ENCODE results near the gene CNOT4. TPM values are rescaled to one million over a fixed set of nuclear protein-coding genes. Genes with fewer than 3 reads are reported as not detected.

CNOT4 gene
- polyA plus RNA-seq, 2 of the 4 experiments (the other 2 are of a cell fraction) = 10.0 to 16.4 TPM

GRCh38 chr7:135409845-135410542, 99.9 kb downstream of the CNOT4 start (continued):
- TF ChIP-seq EHF (CRISPR knock-in tag; IDR thresholded peaks at IDR 0.05) = no peak

GRCh38 chr7:135407884-135408283, 102.0 kb downstream of the CNOT4 start:
- no peak for TF ChIP-seq BCL3 (IDR thresholded peaks at IDR 0.05)
- no peak for TF ChIP-seq HOXB13 (CRISPR knock-in tag; IDR thresholded peaks at IDR 0.05; ENCODE audit: low read depth)
- TF ChIP-seq TFCP2L1 (CRISPR knock-in tag; IDR thresholded peaks at IDR 0.05) = no peak
- no peak for TF ChIP-seq MYC (IDR thresholded peaks at IDR 0.05; ENCODE audit: borderline replicate concordance, low read length)
- TF ChIP-seq HDAC2 (IDR thresholded peaks at IDR 0.05) = no peak
- no peak for TF ChIP-seq HEYL (CRISPR knock-in tag; IDR thresholded peaks at IDR 0.05)
- peak; percentile 84 for TF ChIP-seq MAFK (IDR thresholded peaks at IDR 0.05; ENCODE audit: partially characterized antibody)
- no peak for TF ChIP-seq MAX (IDR thresholded peaks at IDR 0.05)
- TF ChIP-seq POLR2AphosphoS2 (conservative IDR thresholded peaks at IDR 0.05; ENCODE audit: low read length) = no peak
- no peaks in the 10 kb centered on the region for H3K4me1 ChIP-seq
- ATAC-seq = no peak
- H3K4me3 ChIP-seq = no peak overlapping the region
- DNase-seq (ENCODE audit: low read depth in 1 of 2, low spot score in 1 of 2) = no peak
- no peak overlapping the region for H3K4me2 ChIP-seq
- CTCF ChIA-PET = interaction anchor here (0.8 kb wide), 1 partner anchor 133 kb away, joined by 4 read pairs; no protein-coding TSS in a partner anchor
- no peak overlapping the region for H3K27ac ChIP-seq
- H3K9me3 ChIP-seq = no peaks in the 10 kb centered on the region
- peak; percentile 18 for FAIRE-seq
- POLR2A ChIA-PET = no interaction called here

- ChIA-PET CTCF (interaction anchor here (0.6 kb wide), 1 partner anchor 94 kb away, joined by 3 read pairs; no protein-coding TSS in a partner anchor), POLR2A (no interaction called here)
- DNase-seq (ENCODE audit: low read depth in 1 of 2, low spot score in 1 of 2) (no peak), ATAC-seq (no peak), FAIRE-seq (no peak)
- H3K4me1 ChIP-seq = no peaks in the 10 kb centered on the region
- TF ChIP-seq CBX2 (IDR thresholded peaks at IDR 0.05; ENCODE audit: borderline replicate concordance, low read depth) (no peak), ATOH8 (CRISPR knock-in tag; IDR thresholded peaks at IDR 0.05; ENCODE audit: low read depth) (no peak), TFCP2L1 (CRISPR knock-in tag; IDR thresholded peaks at IDR 0.05) (no peak), EHF (CRISPR knock-in tag; IDR thresholded peaks at IDR 0.05) (no peak), HOXA7 (CRISPR knock-in tag; IDR thresholded peaks at IDR 0.05) (no peak), SREBF2 (IDR thresholded peaks at IDR 0.05) (no peak), CHD4 (IDR thresholded peaks at IDR 0.05; ENCODE audit: borderline replicate concordance) (no peak), HOXB5 (CRISPR knock-in tag; IDR thresholded peaks at IDR 0.05) (no peak), REST (IDR thresholded peaks at IDR 0.05) (no peak), SMC3 (IDR thresholded peaks at IDR 0.05) (no peak), JUNB (IDR thresholded peaks at IDR 0.05) (no peak), RNF2 (IDR thresholded peaks at IDR 0.05; ENCODE audit: borderline replicate concordance, low read depth) (no peak), NPAS2 (CRISPR knock-in tag; IDR thresholded peaks at IDR 0.05; ENCODE audit: borderline replicate concordance) (no peak), ZSCAN20 (CRISPR knock-in tag; IDR thresholded peaks at IDR 0.05) (no peak), JUN (IDR thresholded peaks at IDR 0.05) (no peak), HEYL (CRISPR knock-in tag; IDR thresholded peaks at IDR 0.05) (no peak)
- no peak overlapping the region for H3K27ac ChIP-seq
- H3K4me3 ChIP-seq = no peak overlapping the region
- WGBS (ENCODE audit: missing lambda C conversion rate) = 89% methylated on average over 3 of the region's 3 CpGs
- H3K4me2 ChIP-seq = no peak overlapping the region
- no peaks in the 10 kb centered on the region for H3K9me3 ChIP-seq
Observed at GRCh38 chr7:135406918-135407317, 103.0 kb downstream of the CNOT4 start.
